Astrocyte (in vitro differentiated cells and primary cell): ENCODE data around the gene TERT. TPM values are rescaled to one million over a fixed set of nuclear protein-coding genes. Genes with fewer than 3 reads are reported as not detected.

Source experiments
- DNase-seq: peaks from one replicate; pipeline ENCODE4 v3.0.0-alpha.2; 2010; ENCODE audit warnings: low read depth
- FAIRE-seq: peaks from 2 replicates; lab custom pipeline; 2011; peaks lifted over from hg19 to GRCh38; lab: Jason Lieb, UNC
- H2AFZ ChIP-seq: 2 replicates; pipeline ENCODE4 v1.6.0; 2012; ENCODE audit warnings: low read depth, low read length, inconsistent platforms
- H3K27ac ChIP-seq: 2 replicates; pipeline ENCODE4 v1.5.1; 2011; ENCODE audit warnings: low read depth, low read length, inconsistent platforms
- H3K27me3 ChIP-seq: 2 replicates; pipeline ENCODE4 v1.6.0; 2011; ENCODE audit warnings: low read length, inconsistent platforms; ENCODE audit not compliant: insufficient read depth
- H3K36me3 ChIP-seq: 2 replicates; pipeline ENCODE4 v1.5.1; 2011; ENCODE audit warnings: low read length, inconsistent platforms; ENCODE audit not compliant: insufficient read depth
- H3K4me1 ChIP-seq: 2 replicates; pipeline ENCODE4 v1.5.1; 2011; ENCODE audit warnings: low read length, inconsistent platforms; ENCODE audit not compliant: insufficient read depth
- H3K4me2 ChIP-seq: 2 replicates; pipeline ENCODE4 v1.6.0; 2012; ENCODE audit warnings: low read length, inconsistent platforms
- H3K4me3 ChIP-seq: 2 replicates; pipeline ENCODE4 v1.5.1; 2011; ENCODE audit warnings: low read depth, mild to moderate bottlenecking, low read length, inconsistent platforms; ENCODE audit not compliant: insufficient read depth
- H3K79me2 ChIP-seq: 2 replicates; pipeline ENCODE4 v1.6.0; 2012; ENCODE audit warnings: mild to moderate bottlenecking, low read length, inconsistent platforms; ENCODE audit not compliant: insufficient read depth
- H3K9ac ChIP-seq: 2 replicates; pipeline ENCODE4 v1.6.0; 2012; ENCODE audit warnings: mild to moderate bottlenecking, low read length, inconsistent platforms
- H3K9me3 ChIP-seq: 2 replicates; pipeline ENCODE4 v1.5.1; 2012; ENCODE audit warnings: low read depth, mild to moderate bottlenecking, low read length, inconsistent platforms; ENCODE audit not compliant: insufficient read depth
- H4K20me1 ChIP-seq: 2 replicates; pipeline ENCODE4 v1.6.0; 2012; ENCODE audit warnings: low read length, inconsistent platforms; ENCODE audit not compliant: insufficient read depth
- H3K27ac Mint-ChIP-seq: one replicate; pipeline ENCODE4 v1.8.0; 2021; ENCODE audit warnings: mild to moderate bottlenecking, mixed read lengths; ENCODE audit not compliant: unreplicated experiment
- H3K27me3 Mint-ChIP-seq: one replicate; pipeline ENCODE4 v1.8.0; 2021; ENCODE audit warnings: low read depth, mixed read lengths; ENCODE audit not compliant: unreplicated experiment
- H3K36me3 Mint-ChIP-seq: one replicate; pipeline ENCODE4 v1.8.0; 2021; ENCODE audit warnings: low read depth, mixed read lengths; ENCODE audit not compliant: unreplicated experiment
- H3K4me1 Mint-ChIP-seq: one replicate; pipeline ENCODE4 v1.8.0; 2021; ENCODE audit warnings: low read depth, mixed read lengths; ENCODE audit not compliant: unreplicated experiment
- H3K4me3 Mint-ChIP-seq: one replicate; pipeline ENCODE4 v1.8.0; 2021; ENCODE audit warnings: mild to moderate bottlenecking, moderate library complexity, mixed read lengths; ENCODE audit not compliant: unreplicated experiment
- H3K9me3 Mint-ChIP-seq: one replicate; pipeline ENCODE4 v1.8.0; 2021; ENCODE audit warnings: mild to moderate bottlenecking, mixed read lengths; ENCODE audit not compliant: unreplicated experiment
- CTCF ChIP-seq: IDR thresholded peaks from 2 replicates; pipeline ENCODE4 v1.5.1; 2011; ENCODE audit warnings: low read depth, mild to moderate bottlenecking, inconsistent platforms, low read length, moderate library complexity; ENCODE audit not compliant: insufficient read depth
- EZH2 ChIP-seq: IDR thresholded peaks from 2 replicates; pipeline ENCODE4 v1.6.1; 2012; ENCODE audit warnings: mild to moderate bottlenecking, low read length, inconsistent platforms; ENCODE audit not compliant: insufficient read depth
- total RNA-seq: library from RNA; stranded (reverse); gene quantifications from 2 replicates; pipeline ENCODE4 v1.2.1, GENCODE V29; 2021

The TERT gene
- total RNA-seq, 1 donor from 2014 or later = 0.50 TPM

GRCh38 chr5:1204693-1205242, 90.1 kb downstream of the TERT start:
- H3K9ac ChIP-seq = no peak overlapping the region
- no peak overlapping the region for H3K4me3 ChIP-seq
- no peak overlapping the region for H3K4me2 ChIP-seq
- FAIRE-seq = no peak
- no peaks in the 10 kb centered on the region for H3K36me3 ChIP-seq
- H3K4me3 Mint-ChIP-seq = peak overlapping the region; percentile 50
- no peak overlapping the region for H3K27ac Mint-ChIP-seq
- no peaks in the 10 kb centered on the region for H3K79me2 ChIP-seq
- H3K9me3 ChIP-seq = no peaks in the 10 kb centered on the region
- H3K27ac ChIP-seq = no peak overlapping the region
- TF ChIP-seq CTCF (peak; percentile 28), EZH2 (no peak)
- peaks cover 6% of the 10 kb centered on the region for H3K27me3 ChIP-seq
- H3K9me3 Mint-ChIP-seq = no peaks in the 10 kb centered on the region
- H3K36me3 Mint-ChIP-seq = no peaks in the 10 kb centered on the region
- no peaks in the 10 kb centered on the region for H4K20me1 ChIP-seq
- H3K4me1 Mint-ChIP-seq = peaks cover 5% of the 10 kb centered on the region
- H3K27me3 Mint-ChIP-seq = peaks cover 37% of the 10 kb centered on the region
- no peaks in the 10 kb centered on the region for H3K4me1 ChIP-seq
- no peak overlapping the region for H2AFZ ChIP-seq
- DNase-seq = peak; percentile 8

- Mint-ChIP-seq H3K4me3 (no peak overlapping the region), H3K36me3 (no peaks in the 10 kb centered on the region), H3K27ac (no peak overlapping the region), H3K9me3 (no peaks in the 10 kb centered on the region), H3K4me1 (peaks cover 5% of the 10 kb centered on the region), H3K27me3 (peaks cover 37% of the 10 kb centered on the region)
- H3K4me2 ChIP-seq = no peak overlapping the region
- H3K4me1 ChIP-seq = no peaks in the 10 kb centered on the region
- TF ChIP-seq EZH2 (no peak), CTCF (no peak)
- H3K79me2 ChIP-seq = no peaks in the 10 kb centered on the region
- no peak overlapping the region for H3K4me3 ChIP-seq
- no peaks in the 10 kb centered on the region for H3K36me3 ChIP-seq
- H3K27ac ChIP-seq = no peak overlapping the region
- H4K20me1 ChIP-seq = no peaks in the 10 kb centered on the region
- peaks cover 6% of the 10 kb centered on the region for H3K27me3 ChIP-seq
- DNase-seq (no peak), FAIRE-seq (no peak)
- no peak overlapping the region for H3K9ac ChIP-seq
- H3K9me3 ChIP-seq = no peaks in the 10 kb centered on the region
- H2AFZ ChIP-seq = no peak overlapping the region
Measured at GRCh38 chr5:1203968-1204692, 90.7 kb downstream of the TERT start.
